Measurements from ENCODE around the gene EBLN1. TPM values are rescaled to one million over a fixed set of nuclear protein-coding genes. Genes with fewer than 3 reads are reported as not detected.
A peak's percentile ranks its signal among the peaks of the same experiment; 100 is the strongest.

EBLN1 gene
- not detected in 2 replicates for total RNA-seq (2014; rRNA removed; shearing (Covaris generic); ENCODE audit: low replicate concordance)

DNA sequence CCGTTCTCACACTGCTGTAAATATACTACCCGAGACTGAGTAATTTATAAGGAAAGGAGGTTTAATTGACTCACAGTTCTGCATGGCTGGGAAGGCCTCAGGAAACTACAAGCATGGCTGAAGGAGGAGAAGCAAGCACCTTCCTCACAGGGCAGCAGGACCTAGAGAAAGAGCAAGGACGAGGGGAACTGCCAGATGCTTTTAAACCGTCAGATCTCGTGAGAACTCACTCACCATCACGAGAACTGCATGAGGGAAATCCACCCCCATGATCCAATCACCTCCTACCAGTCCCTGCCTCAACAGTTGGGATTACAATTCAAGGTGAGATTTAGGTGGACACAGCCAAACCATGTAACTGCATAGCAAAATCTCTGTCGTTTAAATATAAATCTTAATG, at the start of gene EBLN1:
EBLN1 (minus strand) TSS at position 174 of the 400 bp plus-strand sequence. CDS start 8,032 bp downstream, outside the sequence.
- Histone ChIP-seq H3K36me3 (ENCODE audit: insufficient read depth, low read length) (no peaks in the 10 kb centered on the region), H3K27me3 (ENCODE audit: low read length) (no peaks in the 10 kb centered on the region), H4K20me1 (ENCODE audit: insufficient read depth, low read depth, low read length) (no peaks in the 10 kb centered on the region), H3K9me2 (replicated peaks; ENCODE audit: insufficient read depth, low read length) (no peaks in the 10 kb centered on the region), H3K79me2 (ENCODE audit: low read length) (no peaks in the 10 kb centered on the region), H3K9me3 (ENCODE audit: low read length) (no peaks in the 10 kb centered on the region), H2AFZ (ENCODE audit: low read length) (no peak within 1 kb of the TSS), H3K4me1 (ENCODE audit: low read length) (no peaks in the 10 kb centered on the region), H3K9ac (ENCODE audit: low read length) (no peak within 1 kb of the TSS), H3K27ac (ENCODE audit: low read length) (no peak within 1 kb of the TSS), H3K4me3 (ENCODE audit: low read length) (no peak within 1 kb of the TSS), H3K4me2 (ENCODE audit: low read depth, low read length, poor library complexity, severe bottlenecking) (no peak within 1 kb of the TSS)
- no peak for DNase-seq

DNA sequence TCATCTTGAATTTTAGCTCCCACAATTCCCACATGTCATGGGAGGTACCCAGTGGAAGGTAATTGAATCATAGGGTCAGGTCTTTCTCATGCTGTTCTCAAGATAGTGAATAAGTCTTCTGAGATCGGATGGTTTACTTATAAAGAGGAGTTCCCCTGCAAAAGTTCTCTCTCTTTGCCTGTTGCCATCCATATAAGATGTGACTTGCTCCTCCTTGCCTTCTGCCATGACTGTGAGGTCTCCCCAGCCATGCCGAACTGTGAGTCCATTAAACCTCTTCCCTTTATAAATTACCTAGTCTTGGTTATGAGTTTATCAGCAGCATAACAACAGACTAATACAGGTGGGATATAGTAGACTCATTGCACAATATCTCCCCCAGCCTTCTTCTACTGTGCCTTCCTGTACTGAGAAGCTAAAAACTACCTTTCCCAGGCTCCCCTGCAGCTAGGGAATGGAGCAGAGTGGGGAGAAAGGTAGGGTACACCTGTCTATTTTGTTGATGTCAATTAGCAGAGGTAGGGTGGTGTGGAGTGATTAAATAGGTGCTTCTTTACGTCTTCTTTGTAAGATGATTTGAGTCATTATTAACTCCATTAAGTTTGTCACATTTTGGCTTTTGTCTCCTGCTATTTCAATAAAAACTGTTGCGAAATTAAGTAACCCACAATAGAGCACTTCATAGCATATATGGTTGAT, 48.2 kb upstream of the EBLN1 start:
- Histone ChIP-seq H3K4me3 (ENCODE audit: low read length) (no peak overlapping the region), H3K9me3 (ENCODE audit: low read length) (no peaks in the 10 kb centered on the region), H3K27me3 (ENCODE audit: low read length) (no peaks in the 10 kb centered on the region), H3K27ac (ENCODE audit: low read length) (no peak overlapping the region), H4K20me1 (ENCODE audit: insufficient read depth, low read depth, low read length) (no peaks in the 10 kb centered on the region), H3K79me2 (ENCODE audit: low read length) (no peaks in the 10 kb centered on the region), H3K9ac (ENCODE audit: low read length) (no peak overlapping the region), H3K4me1 (ENCODE audit: low read length) (no peaks in the 10 kb centered on the region), H3K9me2 (replicated peaks; ENCODE audit: insufficient read depth, low read length) (no peaks in the 10 kb centered on the region), H3K36me3 (ENCODE audit: insufficient read depth, low read length) (no peaks in the 10 kb centered on the region), H2AFZ (ENCODE audit: low read length) (no peak overlapping the region), H3K4me2 (ENCODE audit: low read depth, low read length, poor library complexity, severe bottlenecking) (no peak overlapping the region)
- DNase-seq, result no peak

DNA sequence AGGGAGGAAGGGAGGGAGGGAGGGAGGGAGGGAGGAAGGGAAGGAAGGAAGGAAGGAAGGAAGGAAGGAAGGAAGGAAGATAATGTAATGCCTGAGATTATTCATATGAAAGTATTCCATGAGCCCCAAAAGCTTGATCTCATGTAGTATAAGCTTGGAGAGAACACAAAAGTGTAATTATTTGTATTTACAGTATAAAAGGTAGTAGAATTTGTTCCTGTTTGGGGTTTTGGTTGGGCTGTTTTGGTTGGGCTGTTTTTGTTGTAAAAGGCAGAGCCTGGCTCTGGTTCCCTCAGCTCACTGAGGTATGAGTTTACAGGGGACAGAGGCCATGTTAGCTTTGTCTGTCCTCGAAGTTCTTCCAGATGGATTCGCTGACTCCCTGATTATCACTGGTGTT, 45.3 kb upstream of the EBLN1 start:
- H3K9me3 ChIP-seq (ENCODE audit: low read length), result no peaks in the 10 kb centered on the region
- H2AFZ ChIP-seq (ENCODE audit: low read length), result no peak overlapping the region
- no peaks in the 10 kb centered on the region for H3K4me1 ChIP-seq (ENCODE audit: low read length)
- H3K27me3 ChIP-seq (ENCODE audit: low read length), result no peaks in the 10 kb centered on the region
- no peak for DNase-seq
- H3K4me3 ChIP-seq (ENCODE audit: low read length), result no peak overlapping the region
- H3K36me3 ChIP-seq (ENCODE audit: insufficient read depth, low read length), result no peaks in the 10 kb centered on the region
- no peaks in the 10 kb centered on the region for H3K9me2 ChIP-seq (replicated peaks; ENCODE audit: insufficient read depth, low read length)
- H4K20me1 ChIP-seq (ENCODE audit: insufficient read depth, low read depth, low read length), result no peaks in the 10 kb centered on the region
- no peak overlapping the region for H3K9ac ChIP-seq (ENCODE audit: low read length)
- H3K4me2 ChIP-seq (ENCODE audit: low read depth, low read length, poor library complexity, severe bottlenecking), result no peak overlapping the region
- H3K27ac ChIP-seq (ENCODE audit: low read length), result no peak overlapping the region
- H3K79me2 ChIP-seq (ENCODE audit: low read length), result no peaks in the 10 kb centered on the region

DNA sequence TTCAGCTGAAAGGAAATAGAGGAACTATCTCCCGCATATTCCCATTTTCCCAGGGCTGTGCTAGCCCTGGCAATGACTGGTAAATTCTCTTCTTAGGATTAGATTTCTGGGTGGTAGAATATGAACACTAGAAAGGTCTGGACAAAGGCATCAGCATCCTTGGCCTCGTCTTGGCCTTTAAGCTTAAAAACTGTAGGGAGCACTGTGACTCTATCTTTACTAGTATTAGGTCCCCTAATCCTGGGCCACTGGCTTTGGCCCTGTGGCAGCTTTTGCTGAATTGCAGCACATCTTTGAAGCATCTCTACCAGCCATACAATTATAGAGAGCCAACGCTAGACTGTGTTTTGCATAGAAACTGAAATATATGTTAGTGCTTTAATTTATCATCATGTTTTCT, 41.5 kb upstream of the EBLN1 start:
- no peak overlapping the region for H2AFZ ChIP-seq (ENCODE audit: low read length)
- H3K4me3 ChIP-seq (ENCODE audit: low read length), result no peak overlapping the region
- no peaks in the 10 kb centered on the region for H3K9me2 ChIP-seq (replicated peaks; ENCODE audit: insufficient read depth, low read length)
- H3K36me3 ChIP-seq (ENCODE audit: insufficient read depth, low read length), result no peaks in the 10 kb centered on the region
- H4K20me1 ChIP-seq (ENCODE audit: insufficient read depth, low read depth, low read length), result no peaks in the 10 kb centered on the region
- no peaks in the 10 kb centered on the region for H3K79me2 ChIP-seq (ENCODE audit: low read length)
- no peak overlapping the region for H3K4me2 ChIP-seq (ENCODE audit: low read depth, low read length, poor library complexity, severe bottlenecking)
- H3K27ac ChIP-seq (ENCODE audit: low read length), result no peak overlapping the region
- no peaks in the 10 kb centered on the region for H3K4me1 ChIP-seq (ENCODE audit: low read length)
- peak; percentile 59 for DNase-seq
- H3K9ac ChIP-seq (ENCODE audit: low read length), result no peak overlapping the region
- H3K27me3 ChIP-seq (ENCODE audit: low read length), result no peaks in the 10 kb centered on the region
- H3K9me3 ChIP-seq (ENCODE audit: low read length), result no peaks in the 10 kb centered on the region

DNA sequence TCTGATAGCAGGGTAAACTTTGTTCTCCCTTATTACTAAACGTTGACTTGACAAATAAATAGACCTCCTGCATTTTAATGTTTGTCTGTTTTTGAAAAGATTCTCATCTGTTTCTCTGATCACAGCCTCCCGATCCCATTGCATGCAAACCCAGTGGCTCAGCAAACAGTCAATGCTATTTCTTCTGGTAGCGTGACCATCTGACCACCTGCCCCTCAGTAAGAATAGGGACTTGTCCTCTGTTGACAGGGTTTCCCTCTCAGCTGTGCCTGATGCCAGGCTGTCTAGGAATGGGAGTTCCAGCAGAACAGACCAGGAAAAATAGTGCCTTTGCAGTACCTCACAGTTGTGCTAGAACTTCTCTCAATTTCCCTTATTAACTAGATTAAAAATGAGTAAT, 40.7 kb upstream of the EBLN1 start:
- H3K9me3 ChIP-seq (ENCODE audit: low read length), result no peaks in the 10 kb centered on the region
- H3K79me2 ChIP-seq (ENCODE audit: low read length), result no peaks in the 10 kb centered on the region
- H3K27ac ChIP-seq (ENCODE audit: low read length), result no peak overlapping the region
- DNase-seq, result no peak
- H3K4me1 ChIP-seq (ENCODE audit: low read length), result no peaks in the 10 kb centered on the region
- H4K20me1 ChIP-seq (ENCODE audit: insufficient read depth, low read depth, low read length), result no peaks in the 10 kb centered on the region
- H3K9ac ChIP-seq (ENCODE audit: low read length), result no peak overlapping the region
- H3K9me2 ChIP-seq (replicated peaks; ENCODE audit: insufficient read depth, low read length), result no peaks in the 10 kb centered on the region
- no peak overlapping the region for H3K4me2 ChIP-seq (ENCODE audit: low read depth, low read length, poor library complexity, severe bottlenecking)
- H3K4me3 ChIP-seq (ENCODE audit: low read length), result no peak overlapping the region
- H3K27me3 ChIP-seq (ENCODE audit: low read length), result no peaks in the 10 kb centered on the region
- H2AFZ ChIP-seq (ENCODE audit: low read length), result no peak overlapping the region
- H3K36me3 ChIP-seq (ENCODE audit: insufficient read depth, low read length), result no peaks in the 10 kb centered on the region

DNA sequence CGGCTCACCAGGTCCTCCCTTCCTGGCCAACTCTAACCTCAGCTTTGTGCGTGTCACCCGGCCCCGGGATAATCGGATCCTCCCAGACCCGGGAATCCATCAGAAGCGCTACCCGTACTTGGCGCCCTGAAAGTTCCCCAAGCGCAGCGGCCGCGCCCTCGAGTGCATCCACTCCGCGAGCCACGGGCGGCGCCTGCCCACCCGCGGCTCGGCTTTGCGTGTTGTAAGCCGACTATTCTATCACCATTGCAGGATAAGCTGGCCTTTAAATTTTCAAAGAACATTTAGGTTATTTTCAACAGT, 35.7 kb upstream of the EBLN1 start:
- Histone ChIP-seq H3K9me2 (replicated peaks; ENCODE audit: insufficient read depth, low read length) (no peaks in the 10 kb centered on the region), H3K4me3 (ENCODE audit: low read length) (no peak overlapping the region), H4K20me1 (ENCODE audit: insufficient read depth, low read depth, low read length) (no peaks in the 10 kb centered on the region), H2AFZ (ENCODE audit: low read length) (no peak overlapping the region), H3K9ac (ENCODE audit: low read length) (no peak overlapping the region), H3K36me3 (ENCODE audit: insufficient read depth, low read length) (no peaks in the 10 kb centered on the region), H3K9me3 (ENCODE audit: low read length) (no peaks in the 10 kb centered on the region), H3K4me1 (ENCODE audit: low read length) (peaks cover 19% of the 10 kb centered on the region), H3K27ac (ENCODE audit: low read length) (no peak overlapping the region), H3K4me2 (ENCODE audit: low read depth, low read length, poor library complexity, severe bottlenecking) (no peak overlapping the region), H3K79me2 (ENCODE audit: low read length) (no peaks in the 10 kb centered on the region), H3K27me3 (ENCODE audit: low read length) (no peaks in the 10 kb centered on the region)
- peak; percentile 27 for DNase-seq

DNA sequence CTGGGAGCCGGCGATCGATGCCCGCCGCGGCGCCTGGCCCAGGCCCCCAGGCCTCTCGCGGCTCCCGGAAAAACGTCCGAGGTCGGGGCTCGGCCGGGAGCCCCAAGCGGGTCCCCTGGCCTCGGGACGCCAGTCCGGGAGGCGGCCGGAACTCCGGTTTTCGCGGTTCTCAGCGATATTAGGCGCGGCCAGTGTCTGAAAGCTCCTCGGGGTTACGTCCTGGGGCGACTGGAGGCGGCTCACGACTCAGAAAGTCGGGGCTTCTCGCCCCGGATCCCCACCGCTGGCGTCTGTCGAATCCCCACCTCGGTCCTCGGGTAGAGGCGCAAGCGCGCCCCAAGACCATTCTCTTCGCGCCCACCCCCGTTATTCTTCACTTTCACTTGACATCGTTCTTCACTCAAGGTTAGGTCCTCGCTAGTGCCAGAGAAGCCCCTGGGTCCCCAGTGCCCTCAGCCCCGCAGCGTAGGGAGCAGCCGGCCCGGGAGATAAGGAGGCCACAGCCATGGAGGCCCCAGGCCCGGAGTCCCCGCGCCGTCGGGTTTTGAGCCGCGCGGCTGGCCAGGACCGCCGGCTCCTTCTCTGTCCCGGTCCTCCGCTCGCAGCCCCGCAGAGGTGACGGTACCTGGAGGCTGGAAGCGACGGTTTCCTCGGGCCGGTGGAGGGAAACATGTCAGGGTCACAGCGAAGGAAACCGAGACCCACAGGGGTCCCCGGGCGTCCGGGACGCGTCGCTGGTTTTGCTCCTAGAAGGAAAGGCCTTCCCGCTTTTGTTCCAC, 35.2 kb upstream of the EBLN1 start:
- H3K36me3 ChIP-seq (ENCODE audit: insufficient read depth, low read length), result no peaks in the 10 kb centered on the region
- peak overlapping the region; percentile 97 for H3K4me2 ChIP-seq (ENCODE audit: low read depth, low read length, poor library complexity, severe bottlenecking)
- peaks cover 19% of the 10 kb centered on the region for H3K4me1 ChIP-seq (ENCODE audit: low read length)
- H3K4me3 ChIP-seq (ENCODE audit: low read length), result peak overlapping the region; percentile 72
- H4K20me1 ChIP-seq (ENCODE audit: insufficient read depth, low read depth, low read length), result no peaks in the 10 kb centered on the region
- H3K9ac ChIP-seq (ENCODE audit: low read length), result peak overlapping the region; percentile 75
- DNase-seq, result no peak
- H3K9me2 ChIP-seq (replicated peaks; ENCODE audit: insufficient read depth, low read length), result no peaks in the 10 kb centered on the region
- H3K27ac ChIP-seq (ENCODE audit: low read length), result no peak overlapping the region
- peak overlapping the region; percentile 97 for H2AFZ ChIP-seq (ENCODE audit: low read length)
- H3K9me3 ChIP-seq (ENCODE audit: low read length), result no peaks in the 10 kb centered on the region
- no peaks in the 10 kb centered on the region for H3K79me2 ChIP-seq (ENCODE audit: low read length)
- H3K27me3 ChIP-seq (ENCODE audit: low read length), result no peaks in the 10 kb centered on the region

DNA sequence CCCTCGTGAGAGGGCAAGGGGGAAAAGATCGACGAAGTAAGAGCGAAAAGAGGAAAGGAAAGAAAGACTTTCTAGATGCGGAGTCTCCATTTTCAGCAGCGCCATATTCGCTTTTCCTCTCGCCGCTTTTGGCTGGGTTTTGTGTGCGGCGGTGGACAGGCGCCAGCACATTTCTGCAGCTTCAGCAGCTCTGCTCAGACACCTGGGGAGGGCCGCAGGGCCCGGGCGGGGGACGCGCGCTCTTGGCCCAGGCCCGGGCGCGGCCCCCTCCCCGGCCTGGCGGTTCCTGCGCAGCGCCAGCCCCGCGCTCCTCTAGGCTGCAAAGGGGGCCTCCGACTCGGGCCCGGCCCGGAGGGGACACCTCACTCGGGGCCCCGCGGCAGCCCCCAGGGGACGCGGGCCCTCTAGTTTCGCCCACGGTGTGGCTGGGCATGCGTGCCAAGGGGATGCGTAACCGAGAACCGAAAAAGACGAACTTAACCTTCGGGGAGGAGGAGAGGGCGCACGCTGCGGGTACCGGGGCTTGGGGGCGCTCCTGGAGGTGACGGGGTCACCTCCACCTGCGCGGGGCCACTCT, 34.5 kb upstream of the EBLN1 start:
- H2AFZ ChIP-seq (ENCODE audit: low read length), result peak overlapping the region; percentile 97
- DNase-seq, result peak; percentile 51

More for the DNA sequence above, 34.5 kb upstream of the EBLN1 start:
- Histone ChIP-seq H3K79me2 (ENCODE audit: low read length) (no peaks in the 10 kb centered on the region), H3K27me3 (ENCODE audit: low read length) (no peaks in the 10 kb centered on the region), H3K9ac (ENCODE audit: low read length) (peak overlapping the region; percentile 75), H4K20me1 (ENCODE audit: insufficient read depth, low read depth, low read length) (no peaks in the 10 kb centered on the region), H3K36me3 (ENCODE audit: insufficient read depth, low read length) (no peaks in the 10 kb centered on the region), H3K4me3 (ENCODE audit: low read length) (peak overlapping the region; percentile 72), H3K9me2 (replicated peaks; ENCODE audit: insufficient read depth, low read length) (no peaks in the 10 kb centered on the region), H3K4me2 (ENCODE audit: low read depth, low read length, poor library complexity, severe bottlenecking) (peak overlapping the region; percentile 97), H3K27ac (ENCODE audit: low read length) (no peak overlapping the region), H3K4me1 (ENCODE audit: low read length) (peaks cover 19% of the 10 kb centered on the region), H3K9me3 (ENCODE audit: low read length) (no peaks in the 10 kb centered on the region)

All from Karpas-422 (cell line).